Measurements from ENCODE around the gene RASSF3. TPM values are rescaled to one million over a fixed set of nuclear protein-coding genes. Genes with fewer than 3 reads are reported as not detected.
"Not testable (repeated sequence)": the region's sequence is repeated elsewhere in the genome, so short reads cannot be mapped to it uniquely, and the experiment has no call there.

RASSF3 gene, protein sequence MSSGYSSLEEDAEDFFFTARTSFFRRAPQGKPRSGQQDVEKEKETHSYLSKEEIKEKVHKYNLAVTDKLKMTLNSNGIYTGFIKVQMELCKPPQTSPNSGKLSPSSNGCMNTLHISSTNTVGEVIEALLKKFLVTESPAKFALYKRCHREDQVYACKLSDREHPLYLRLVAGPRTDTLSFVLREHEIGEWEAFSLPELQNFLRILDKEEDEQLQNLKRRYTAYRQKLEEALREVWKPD
- 90.6 TPM for total RNA-seq
- long read RNA-seq, partial matches to known transcripts: 0 of 5 reads
- long read RNA-seq, other reads (novel, unspliced or antisense): 5 of 5 reads

DNA sequence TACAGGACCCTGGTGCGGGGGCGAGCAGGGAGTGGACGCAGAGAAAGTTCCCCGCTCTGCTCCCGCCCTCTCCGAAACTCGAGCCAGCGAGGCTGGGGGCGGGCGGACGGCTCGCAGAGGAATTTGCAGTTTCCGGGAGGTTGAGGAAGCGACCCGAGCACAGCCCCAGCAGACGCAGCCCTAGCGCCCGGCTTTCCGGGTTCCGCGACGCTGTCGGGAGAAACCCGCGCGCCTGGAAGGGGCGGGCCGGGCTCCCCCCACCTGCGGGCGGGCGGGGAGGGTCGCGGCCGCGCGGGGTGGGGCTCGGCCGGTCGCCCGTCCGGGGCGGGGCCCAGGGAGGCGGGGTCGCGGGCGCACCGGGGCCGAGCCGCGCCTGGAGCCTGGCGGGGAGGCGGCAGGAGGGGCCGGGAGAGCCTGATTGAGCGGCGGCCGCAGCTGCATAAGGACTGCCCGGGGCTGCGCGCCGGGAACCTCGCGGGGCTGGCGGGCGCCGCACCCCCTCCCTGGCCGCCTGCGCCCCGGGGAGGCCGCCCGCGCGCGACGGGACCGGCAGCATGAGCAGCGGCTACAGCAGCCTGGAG lies at the start of gene RASSF3:
Gene RASSF3, plus strand, starts transcription at position 417 of the 581 bp plus-strand sequence. Its CDS starts 138 bp downstream, at position 555.
- DNase-seq (ENCODE audit: low spot score): peak; percentile 93

DNA sequence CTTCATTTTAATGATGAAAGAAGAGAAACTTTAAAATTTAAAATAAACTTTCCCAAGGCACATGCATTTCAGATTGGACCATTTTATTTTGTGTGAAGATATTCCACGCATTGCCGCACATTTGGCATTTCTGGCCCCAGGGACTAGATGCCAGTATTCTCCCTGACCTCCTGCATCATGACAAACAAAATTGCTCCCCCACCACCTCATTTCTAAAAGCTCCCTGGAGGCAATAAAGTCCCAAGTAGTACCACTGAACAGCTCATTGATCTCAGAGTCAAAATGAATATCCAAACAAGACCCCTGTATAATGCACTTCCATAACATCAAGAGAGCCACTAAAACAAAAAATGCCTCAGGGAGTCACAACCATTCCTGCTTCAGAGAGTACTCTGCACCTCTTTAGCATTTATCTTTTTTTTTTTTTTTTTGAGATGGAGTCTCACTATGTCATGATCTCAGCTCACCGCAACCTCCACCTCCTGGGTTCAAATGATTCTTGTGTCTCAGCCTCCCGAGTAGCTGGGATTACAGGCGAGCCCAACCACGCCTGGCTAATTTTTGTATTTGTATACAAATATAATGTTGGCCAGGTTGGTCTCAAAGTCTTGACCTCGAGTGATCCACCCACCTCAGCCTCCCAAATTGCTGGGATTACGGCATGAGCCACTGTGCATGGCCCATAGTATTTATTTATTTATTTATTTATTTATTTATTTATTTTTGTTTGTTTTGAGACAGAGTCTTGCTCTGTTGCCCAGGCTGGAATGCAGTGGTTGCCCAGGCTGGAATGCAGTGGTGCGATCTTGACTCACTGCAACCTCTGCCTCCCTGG lies 48.8 kb upstream of the RASSF3 start:
- DNase-seq (ENCODE audit: low spot score): no peak

DNA sequence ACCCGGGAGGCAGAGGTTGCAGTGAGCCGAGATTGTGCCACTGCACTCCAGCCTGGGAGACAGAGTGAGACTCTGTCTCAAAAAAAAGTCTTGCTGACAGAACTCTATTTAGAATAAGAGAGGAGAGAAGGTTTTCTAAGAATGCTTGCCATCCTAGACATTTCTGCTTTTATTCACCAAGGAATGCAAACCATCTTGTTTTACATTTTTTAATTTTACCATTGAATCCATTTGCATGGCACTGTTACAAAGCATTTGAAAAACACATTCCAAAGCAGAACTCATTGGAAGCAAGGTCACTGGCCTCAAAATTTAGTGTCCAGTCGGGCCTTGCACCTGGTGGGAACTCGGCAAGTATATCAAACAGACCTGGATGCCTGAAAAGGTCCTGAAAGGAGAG lies 44.2 kb upstream of the RASSF3 start:
- no peak for DNase-seq (ENCODE audit: low spot score)

DNA sequence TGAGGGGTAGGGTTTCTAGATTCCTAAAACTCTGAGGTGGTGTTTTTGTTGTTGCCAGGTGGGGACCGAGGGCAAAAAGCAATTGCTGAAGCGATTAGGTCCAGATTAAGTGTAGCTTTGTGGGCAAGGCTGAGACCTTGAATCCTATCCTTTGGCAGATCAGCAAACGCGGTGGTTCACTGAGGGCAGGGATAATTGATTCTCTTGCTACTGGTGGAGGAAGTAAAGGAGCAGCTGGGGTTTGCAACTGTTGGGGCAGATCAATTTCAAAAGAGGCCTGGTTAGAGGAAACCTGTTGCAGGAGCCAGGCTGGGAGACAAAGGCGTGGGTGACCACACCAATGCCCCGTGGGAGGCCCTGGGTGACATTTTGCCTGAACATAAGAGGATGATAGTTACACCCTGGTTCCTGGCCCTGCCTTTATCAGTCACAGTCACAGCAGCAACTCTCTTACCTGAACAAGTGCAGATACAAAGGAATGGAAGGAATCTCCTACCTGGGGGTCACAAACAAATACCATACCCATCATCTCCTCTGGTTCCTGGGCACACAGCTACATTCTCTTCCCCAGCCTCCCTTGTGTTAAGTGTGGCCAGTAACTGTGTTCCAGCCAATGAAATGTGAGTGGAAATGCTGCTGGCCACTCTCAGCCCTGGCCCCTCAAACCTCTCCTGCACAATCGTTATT lies 43.3 kb upstream of the RASSF3 start:
- DNase-seq (ENCODE audit: low spot score): no peak

DNA sequence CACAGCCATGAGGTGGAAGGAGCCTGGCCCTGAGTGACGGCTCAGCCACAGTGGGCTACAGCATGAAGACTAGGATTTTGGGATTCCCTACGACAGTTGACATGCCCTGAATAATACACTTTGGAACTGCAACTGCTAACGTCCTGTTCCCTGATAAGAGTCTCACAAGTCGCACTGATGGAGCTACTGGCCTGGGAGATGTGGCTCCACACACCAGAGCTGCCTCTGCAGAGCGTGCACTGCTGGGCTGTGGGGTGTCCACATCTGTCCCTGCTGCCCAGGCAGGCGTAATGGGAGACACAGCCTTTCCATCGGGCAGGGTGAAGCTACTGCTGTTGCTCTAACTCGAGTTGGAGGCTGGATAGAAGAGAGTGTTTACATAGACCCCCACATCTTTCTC lies 42.7 kb upstream of the RASSF3 start:
- DNase-seq (ENCODE audit: low spot score): no peak

DNA sequence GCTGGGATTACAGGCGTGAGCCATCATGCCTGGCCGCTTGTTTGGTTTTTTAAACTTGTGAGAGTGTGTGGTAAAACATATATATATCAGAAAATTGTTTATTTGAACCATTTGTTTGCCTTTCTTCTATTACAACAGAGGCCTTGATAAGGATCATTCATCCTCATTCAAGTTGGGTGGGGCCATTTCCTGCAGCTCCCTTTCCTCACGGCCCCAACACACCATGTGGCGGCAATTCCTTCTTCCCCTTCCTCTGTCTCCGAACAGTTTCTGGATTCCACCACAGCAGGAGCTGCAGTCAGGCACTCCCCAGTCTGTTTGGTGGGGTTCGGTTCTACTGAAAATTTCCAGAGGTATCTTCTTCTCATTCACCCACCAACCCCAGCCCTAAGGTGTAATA lies 42.0 kb upstream of the RASSF3 start:
- DNase-seq (ENCODE audit: low spot score): no peak

DNA sequence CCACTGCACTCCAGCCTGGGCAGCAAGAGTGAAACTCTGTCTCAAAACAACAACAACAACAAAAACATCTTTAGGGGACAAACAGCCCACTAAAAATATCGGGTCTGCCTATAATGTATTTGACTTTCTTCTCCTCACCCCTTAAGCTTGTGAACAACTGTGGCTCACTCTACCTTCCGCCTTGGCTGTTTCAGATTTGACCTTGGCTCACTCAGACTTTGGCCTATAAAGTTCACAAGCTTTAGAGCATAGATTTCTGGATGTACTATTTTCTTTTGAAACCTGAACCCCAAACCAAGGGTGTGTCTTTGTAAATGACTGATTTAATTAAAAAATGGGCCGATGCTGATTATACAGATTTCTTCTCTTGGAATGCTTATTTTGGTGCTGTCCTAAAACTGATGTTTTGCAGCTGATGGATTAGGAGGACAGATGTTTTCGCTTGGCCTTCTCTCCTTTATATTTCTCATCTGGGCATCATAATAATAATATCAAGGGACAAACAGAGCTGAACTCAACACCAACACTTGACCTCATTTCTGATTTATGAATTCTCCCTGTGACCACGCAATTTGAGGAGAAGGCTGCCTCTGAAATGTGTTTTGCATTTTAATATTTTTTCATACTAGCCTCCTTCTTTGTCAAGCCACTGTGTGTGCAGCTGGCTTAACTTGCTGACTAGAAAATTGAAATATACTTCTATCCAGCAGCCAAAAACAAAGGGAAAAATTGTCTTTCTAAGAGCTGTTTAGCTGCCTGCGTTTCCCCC lies 40.2 kb upstream of the RASSF3 start:
- DNase-seq (ENCODE audit: low spot score): no peak

DNA sequence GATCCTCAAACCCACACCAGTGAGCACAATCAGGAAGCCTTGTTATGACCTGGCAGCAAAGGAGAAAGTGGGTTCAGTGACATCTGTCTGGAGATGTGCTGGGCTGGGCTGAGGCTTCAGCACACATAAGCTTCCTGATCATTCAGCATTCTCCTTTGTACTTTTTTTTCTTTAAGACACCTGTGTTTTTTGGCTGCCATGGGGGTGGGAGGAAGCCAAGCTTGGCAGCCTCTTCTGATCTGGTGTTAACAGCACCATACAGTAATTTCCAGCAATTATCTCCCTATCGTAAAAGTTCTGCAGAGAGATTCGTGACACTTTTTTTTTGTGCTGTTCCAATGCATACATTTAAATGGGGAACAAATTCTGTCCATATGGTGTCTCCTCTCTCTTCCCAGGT lies 38.9 kb upstream of the RASSF3 start:
- no peak for DNase-seq (ENCODE audit: low spot score)

DNA sequence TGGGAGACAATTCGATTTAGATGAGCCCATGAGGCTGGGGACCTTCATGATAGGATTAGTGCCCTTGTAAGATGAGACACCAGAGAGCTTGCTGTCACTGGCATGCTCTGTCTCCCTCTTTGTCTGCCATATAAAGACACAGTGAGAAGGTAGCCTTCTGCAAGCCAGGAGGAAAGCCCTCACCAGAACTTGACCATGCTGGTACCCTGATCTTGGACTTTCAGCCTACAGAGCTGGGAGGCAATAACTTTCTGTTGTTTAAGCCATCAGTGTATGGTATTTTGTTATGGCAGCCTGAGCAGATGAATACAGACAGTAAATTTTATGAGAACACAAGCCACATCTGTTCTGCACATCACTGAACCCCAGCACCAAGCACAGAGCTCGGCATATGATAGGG lies 38.1 kb upstream of the RASSF3 start:
- no peak for DNase-seq (ENCODE audit: low spot score)

DNA sequence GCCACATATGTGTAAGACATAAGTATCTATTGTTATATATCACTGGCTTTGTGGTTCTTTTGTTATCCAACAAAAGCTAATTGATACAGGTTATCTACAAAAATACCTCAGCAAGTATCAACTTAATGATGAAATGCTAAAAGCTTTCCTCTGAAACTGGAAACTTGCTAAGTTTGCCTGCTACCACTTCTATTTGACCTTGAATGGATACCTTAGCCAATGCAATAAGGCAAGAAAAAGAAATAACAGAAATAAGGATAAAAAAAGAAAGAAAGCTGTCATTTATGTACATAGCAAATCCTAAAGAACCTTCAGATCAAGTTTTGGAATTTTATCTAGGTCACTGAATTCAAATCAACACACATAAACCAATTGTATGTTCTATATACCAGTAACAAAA lies 35.5 kb upstream of the RASSF3 start:
- no peak for DNase-seq (ENCODE audit: low spot score)

DNA sequence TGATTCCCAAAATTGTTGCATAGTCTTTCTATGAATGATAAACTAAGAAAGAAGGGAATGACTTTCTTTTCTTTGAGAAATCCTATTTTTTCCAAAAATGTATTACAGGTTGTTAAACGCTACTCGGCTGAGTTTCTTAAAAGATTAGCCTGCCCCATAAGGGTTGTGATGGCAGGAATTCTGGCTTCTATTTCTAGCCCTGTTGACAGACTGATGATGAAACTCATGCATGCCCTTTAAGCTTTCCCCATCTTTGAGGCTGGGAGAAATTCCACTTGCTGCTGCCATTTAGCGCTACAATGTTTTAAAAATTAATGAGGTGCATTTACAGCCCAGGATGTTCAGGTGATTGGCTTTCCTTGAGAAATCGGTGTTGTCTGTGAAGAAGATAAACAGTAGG lies 33.2 kb upstream of the RASSF3 start:
- DNase-seq (ENCODE audit: low spot score): no peak

DNA sequence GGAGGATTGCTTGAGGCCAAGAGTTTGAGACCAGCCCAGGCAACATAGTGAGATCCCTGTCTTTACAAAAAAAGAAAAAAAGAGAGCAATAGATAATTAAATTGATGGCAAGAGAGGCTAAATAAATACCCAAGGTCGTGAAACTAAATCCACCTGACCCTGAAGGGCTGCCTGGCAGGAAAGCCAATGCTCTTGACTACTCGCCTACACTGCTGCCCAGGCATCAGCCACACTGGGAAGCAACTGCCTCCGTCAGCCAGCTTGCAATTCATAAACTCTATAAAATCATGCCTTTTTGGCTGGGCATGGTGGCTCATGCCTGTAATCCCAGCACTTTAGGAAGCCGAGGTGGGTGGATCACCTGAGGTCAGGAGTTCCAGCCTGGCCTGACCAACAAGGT lies 31.7 kb upstream of the RASSF3 start:
- DNase-seq (ENCODE audit: low spot score): no peak

DNA sequence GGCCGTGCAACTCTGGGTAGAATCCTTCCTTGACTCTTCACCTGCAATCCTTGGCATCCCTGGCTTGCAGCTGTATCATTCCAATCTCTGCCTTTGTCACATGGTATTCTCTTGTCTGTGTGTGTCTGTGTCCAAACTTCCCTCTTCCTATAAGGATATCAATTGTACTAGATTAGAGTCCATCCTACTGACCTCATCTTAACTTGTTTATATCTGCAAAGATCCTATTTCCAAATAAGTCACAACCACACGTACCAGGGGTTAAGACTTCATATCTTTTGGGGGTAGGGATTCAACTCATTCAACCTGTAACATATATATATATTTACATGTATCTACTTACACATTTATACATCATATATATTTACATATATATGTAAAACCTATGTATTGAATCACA lies 29.6 kb upstream of the RASSF3 start:
- no peak for DNase-seq (ENCODE audit: low spot score)

DNA sequence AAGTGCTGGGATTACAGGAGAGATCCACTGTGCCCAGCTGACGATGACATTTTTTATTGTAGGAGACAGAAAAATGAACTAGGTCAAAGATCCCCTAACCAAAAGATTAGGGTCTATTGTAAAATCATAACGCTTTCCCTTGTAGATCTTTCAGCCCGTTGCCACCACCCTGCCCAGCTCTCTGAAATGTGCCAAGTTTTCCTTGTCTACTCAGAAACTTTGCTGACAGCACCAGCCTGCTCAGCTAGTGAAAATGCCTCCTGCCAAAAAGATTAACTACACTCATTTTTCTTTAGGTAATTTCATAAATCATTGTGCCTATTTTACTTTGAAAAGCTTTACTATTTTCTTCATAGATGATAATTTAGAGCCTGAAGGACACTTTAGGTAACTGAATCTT lies 28.2 kb upstream of the RASSF3 start:
- DNase-seq (ENCODE audit: low spot score): no peak

DNA sequence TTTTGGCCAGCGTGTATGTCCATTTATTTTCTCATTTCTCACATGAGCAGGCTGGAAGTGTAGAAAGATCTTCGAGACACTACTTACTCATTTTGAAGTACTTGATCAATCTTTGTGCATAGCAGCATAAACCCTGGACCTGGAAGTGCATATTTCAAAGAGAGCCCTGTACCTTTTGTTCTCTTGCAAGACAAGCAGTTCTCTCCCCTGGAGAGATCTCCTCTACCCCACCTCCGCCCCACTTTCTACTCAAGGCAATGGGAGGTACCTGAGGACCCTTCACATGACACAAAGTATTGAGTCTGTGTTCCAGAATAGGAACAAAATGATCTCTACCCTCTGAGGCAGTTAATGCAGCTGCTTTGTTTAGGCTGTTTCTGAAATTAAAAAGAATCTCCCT lies 27.4 kb upstream of the RASSF3 start:
- no peak for DNase-seq (ENCODE audit: low spot score)

DNA sequence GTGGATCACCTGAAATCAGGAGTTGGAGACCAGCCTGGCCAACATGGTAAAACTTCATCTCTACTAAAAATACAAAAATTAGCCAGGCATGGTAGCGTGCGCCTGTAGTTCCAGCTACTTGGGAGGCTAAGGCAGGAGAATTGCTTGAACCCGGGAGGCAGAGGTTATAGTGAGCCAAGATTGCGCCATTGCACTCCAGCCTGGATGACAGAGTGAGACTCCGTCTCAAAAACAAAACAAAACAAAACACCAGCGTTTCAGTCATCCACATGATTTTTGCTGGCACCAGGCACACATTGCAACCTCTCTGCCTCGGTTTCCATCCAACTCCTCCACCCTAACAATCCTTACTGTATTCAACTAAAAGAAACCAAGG lies 26.9 kb upstream of the RASSF3 start:
- not testable (repeated sequence) for DNase-seq (ENCODE audit: low spot score)

DNA sequence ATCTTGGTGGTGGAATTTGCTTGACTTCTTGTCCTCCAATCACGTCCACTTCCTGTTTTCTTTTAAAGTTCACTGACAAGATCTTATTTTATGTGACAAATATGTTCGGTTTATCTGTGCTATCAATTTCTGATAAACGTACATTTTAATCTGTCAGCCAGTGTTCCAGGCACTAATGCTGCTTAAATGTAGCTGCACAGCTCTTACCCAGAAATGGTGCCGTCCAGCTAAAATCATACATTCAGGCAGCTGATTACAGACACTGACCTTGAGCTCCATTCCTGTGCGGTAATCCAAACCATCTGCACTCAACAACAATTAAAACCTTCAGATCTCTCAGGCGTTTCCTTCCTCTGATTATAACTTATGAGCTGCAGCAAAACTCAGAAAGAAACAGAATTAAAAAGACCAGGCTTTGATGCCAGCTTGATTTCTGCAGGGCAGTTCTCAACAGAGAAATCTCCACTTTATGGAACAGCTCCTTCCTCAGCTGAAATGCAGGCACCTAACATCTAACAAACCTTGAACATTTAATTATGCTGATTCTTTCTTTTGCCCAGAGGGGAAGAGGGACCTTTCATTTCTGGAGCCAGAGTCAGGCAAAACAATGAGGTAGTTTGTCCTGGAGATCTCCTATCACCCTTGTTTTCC lies 26.4 kb upstream of the RASSF3 start:
- DNase-seq (ENCODE audit: low spot score): no peak

DNA sequence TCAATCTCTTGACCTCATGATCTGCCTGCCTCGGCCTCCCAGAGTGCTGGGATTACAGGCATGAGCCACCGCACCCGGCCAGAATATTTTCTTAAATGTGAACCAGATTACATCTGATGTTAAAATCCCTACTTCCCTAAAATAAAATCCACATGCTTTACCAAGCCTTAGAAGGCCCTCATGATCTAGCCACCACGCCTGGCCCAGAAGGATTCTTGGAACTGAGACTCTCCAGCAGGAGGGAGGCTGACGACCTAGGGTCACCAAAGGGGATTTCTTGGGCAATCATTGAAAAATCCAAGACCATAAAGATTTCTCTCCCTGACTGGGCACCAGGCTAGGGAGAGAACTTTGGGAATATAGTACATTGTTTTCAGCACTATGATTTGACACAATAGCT lies 25.2 kb upstream of the RASSF3 start:
- no peak for DNase-seq (ENCODE audit: low spot score)

DNA sequence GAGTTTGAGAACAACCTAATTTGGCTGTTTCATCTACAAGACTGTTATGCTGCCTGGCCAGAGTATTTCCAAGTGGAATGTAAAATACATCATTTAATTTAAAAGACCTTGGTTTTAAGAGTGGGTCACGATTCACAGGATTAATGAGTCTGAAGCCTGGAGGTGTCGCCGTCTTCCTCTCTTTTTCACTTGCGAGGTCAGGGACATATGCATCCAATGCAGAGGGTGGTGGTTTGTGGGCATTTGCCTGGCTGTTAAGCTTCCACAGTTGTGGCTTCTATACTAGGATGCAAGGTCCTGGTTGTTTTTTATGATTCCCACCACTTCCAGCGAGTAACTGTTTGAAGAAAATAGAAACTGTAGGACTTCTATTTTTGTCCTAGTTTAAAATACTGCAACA lies 22.8 kb upstream of the RASSF3 start:
- no peak for DNase-seq (ENCODE audit: low spot score)

DNA sequence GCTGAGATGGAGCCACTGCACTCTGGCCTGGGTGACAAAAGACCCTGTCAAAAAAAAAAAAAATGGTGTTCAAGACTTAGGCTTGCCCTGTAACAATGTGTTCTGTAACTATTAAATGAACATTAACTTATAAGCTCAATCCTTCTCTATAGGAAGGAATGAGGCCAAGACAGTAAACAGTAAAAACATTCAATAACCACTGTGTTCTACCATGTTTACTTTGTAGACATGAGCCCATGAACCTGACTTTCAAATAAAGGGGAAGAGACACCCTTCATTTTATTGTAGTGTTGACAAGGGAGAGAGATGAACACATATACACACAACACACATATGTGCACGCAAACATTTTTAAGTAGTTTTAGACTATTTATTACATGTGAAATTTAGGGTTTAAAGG lies 20.1 kb upstream of the RASSF3 start:
- DNase-seq (ENCODE audit: low spot score): no peak

Measured in mesenteric fat pad (tissue), 1 donor.